Dedifferentiated amniotic fluid mesenchymal stem cell (primary cell): Measurements from ENCODE around the gene SNCB.

Experiments used
- DNase-seq: peaks from one replicate; pipeline ENCODE4 v3.0.0-alpha.2; 2016; ENCODE audit errors: extremely low spot score

SNCB gene

DNA sequence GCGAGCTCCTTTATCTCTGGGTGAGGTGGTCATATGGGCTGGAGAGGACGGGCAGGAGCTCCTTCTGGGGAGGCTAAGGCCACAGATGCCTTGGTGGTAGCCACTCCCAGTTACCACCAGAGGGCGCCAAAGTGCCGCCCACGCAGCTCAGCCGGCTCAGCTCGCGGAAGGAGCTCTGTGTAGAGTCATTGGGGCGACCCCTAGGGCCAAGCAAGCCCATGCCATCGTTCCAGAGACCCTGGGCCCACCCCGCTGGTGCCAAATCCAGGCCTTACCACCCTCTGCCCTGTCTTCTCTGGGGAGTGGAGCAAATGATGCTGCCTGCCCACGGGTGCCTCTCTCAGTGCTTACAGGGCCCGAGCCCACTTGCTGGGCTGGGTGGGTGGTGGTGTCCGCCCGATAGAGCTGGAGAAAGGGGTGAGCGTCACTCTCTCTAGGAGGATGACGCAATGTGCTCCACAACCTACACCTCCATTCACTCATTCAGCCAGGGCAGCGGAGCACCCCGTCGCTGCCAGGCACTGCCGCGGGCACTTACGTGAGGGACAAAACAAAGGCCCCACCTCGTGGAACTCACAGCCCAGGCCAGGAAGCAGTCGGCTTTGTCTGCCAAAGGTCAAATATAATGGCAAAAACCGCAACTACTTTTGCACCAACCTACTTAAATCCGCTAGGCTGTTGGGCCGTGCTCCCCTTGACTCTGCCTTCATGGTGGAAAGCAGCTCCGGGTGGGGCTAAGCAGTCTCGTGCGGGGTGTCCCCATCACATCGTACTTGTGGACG, 30.7 kb upstream of the SNCB start:
- peak; percentile 48 for DNase-seq

DNA sequence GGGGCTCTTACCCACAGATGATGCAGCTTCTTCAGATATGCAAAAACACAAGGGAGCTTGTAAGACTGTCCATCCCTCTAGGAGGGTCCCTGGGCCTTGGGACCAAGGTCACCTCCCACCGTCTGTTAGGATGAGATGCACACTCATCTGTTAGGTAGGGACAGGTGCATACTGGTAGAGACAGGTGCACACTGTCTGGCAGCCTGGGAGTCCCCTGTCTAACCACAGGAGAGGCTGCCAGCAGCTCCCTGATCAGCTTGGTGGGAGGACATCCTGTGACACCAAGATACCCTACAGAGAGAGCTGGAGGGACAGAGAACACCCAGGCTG, 30.2 kb upstream of the SNCB start:
- DNase-seq: no peak

DNA sequence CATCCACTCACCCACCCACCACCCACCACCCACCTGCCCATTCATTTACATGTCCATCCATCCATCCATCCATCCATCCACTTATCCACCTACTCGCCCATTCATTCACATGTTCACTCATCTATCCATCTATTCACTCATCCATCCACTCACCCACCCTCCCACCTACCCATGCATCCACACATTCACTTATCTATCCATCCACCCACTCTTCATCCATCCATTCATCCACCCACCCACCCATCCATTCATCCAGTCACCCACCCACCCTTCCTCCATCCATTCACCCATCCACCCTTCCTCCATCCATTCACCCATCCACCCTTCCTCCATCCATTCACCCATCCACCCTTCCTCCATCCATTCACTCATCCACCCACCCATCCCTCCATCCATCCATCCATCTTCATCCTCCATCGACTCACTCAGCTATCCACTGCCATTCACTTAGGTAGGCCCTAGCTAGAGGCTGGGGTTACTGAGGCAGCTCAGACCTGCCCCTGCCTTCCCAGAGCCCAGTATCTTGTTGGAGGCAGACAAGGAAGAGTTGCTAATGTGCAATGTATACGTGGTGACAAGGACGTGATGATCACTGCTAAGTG, 29.6 kb upstream of the SNCB start:
- DNase-seq: no peak

DNA sequence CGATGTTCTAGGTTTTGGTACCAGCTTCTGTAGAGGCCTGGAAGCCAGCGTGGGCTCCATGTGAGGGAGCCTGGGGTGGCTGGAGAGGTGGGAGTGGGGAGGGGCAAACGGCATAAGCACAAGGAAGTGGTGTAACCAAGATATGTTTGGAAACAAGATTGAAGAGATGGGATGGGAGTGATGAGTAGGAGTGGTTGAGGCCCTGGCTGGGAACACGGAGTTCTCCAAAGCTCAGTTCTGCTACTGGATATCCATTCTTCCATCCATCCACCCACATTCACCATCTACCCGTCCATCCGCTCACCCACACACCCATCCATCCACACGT, 29.1 kb upstream of the SNCB start:
- no peak for DNase-seq

DNA sequence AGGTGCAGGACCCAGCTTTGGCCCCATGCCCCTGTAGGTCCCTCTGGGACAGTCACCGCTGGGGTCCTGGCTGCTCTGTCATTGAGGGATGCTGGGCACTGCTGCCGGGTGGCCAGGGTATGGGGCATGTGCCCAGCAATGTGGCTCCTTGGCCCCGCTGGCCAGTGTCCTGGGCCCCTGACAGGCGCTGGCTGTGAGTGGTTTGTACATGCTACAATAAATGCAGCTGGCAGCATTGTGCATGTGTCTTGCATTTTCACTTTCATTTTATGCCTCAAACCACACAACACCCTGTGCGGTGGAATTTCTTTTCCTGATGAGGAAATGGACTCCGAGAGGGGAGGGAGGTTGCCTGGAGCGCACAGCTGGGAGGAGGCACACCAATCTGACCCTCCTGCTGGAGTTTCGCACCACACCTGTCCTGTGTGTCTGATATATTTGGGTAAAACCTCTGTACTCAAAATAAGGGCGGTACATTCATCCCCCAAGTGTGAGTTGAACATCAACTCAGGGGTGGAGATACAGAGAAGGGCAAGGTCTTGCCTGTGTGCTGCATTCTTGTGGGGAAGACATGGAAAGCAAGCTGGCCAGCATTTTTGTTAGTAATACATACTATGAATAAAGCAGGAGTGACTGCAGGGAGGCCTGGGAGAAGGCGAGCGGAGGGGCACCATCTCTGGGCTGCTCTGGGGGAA, 28.6 kb upstream of the SNCB start:
- no peak for DNase-seq

DNA sequence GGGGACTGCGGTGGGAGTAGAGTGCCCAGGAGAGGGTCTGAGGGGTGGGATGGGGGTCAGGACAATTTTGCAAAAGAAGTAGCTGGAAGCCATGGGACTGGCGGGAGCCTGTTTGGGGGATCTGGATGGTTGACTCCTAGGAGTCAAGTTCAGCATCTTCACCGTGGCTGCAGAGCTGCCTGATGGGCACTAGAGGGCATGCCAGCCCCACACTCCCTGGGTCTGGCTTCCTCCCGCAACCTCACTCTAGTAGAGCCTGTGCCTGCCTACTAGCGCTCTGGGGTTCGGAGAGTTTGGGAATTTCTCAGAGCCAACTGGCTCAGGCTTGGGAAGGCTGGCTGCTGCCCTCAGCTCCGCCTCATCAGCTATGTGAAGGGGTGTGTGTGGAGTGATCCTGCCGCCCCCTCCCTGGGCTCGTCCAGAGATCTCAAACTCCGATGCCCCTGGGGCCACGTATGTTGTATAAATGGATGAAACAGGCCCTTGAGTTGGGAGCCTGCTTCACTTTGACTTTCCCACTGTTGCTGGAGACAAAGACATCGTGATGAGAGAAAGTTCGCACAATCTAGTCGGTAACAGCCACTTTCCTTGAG, 27.8 kb upstream of the SNCB start:
- DNase-seq: peak; percentile 28

DNA sequence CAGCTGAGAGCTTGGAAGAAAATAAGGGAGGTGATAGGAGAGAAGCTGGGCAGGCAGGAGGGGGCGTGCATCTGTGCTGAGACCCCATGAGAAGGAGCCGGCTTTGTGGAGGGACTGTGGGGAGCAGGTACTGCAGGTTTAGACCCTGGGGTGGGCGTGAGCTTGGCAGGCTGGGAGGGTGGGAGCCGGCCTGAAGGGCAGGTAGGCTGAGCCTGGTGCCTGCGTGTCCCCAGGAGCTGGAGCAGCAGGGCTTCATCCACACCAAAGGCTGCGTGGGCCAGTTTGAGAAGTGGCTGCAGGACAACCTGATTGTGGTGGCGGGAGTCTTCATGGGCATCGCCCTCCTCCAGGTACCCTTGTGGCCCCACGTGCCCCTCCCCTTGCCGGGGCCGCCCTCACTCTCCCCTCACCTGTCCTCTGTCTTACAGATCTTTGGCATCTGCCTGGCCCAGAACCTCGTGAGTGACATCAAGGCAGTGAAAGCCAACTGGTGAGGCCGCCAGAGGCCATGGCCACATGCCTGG, 26.2 kb upstream of the SNCB start:
- no peak for DNase-seq

DNA sequence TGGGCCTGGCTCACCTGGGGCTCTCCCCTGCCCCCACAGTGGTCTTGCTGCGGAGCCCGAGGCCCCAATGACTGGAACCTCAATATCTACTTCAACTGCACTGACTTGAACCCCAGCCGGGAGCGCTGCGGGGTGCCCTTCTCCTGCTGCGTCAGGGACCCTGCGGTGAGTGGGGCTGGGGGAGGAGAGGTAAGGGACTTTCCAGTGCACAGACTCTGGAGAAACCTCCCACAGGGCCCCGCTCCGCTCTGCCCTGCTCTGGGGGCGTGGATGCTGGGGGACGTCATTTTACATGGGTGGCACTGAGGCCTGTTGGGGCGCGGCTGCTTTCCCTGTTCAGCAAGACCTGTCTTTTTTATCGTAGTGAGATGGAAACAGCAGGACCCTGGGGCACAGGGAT, 24.5 kb upstream of the SNCB start:
- DNase-seq: no peak

DNA sequence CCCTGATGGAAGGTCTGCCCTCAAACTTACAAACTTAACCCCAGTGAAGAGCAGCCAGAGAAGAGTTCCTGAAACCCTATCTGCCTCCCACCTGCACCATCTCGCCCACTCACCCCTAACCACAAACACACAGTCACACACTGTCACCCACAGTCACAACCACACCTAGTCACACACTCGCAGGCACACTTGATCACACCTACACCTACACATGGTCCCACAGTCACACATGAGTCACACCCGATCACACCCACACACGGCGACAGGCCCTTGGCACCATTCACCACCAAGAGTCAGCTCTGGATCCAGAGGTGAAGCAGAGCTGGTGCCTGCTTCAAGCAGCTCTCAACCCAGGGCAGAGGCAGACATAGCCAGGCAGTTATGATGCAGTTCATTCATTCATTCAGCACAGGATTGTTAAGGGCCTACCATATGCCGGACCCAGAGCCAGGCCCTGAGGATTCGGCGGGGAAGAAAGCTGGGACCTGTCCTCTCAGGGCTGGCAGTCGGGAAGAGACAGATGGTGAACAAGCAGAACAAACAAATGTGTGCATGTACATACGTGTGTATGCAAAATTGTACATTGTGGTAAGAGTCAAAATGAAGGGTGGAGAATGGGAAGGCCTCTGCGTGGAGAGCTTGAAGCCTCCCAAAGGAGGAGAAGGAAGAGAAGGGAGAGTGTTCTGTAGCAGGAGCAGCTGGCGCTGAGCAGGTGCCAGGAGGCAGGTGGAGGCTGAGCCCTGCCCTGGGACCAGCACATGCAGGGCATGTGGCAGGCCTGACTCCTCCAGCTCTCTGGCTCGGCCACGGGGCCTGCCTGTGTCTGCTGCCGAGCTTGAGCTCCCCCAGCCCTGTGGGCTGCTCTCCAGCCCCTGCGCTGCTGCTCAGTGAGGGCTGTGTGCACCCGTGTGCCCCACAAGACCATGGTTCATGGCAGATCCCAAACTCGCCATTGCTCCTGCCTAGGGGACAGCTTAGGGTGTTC, 23.4 kb upstream of the SNCB start:
- DNase-seq: no peak

DNA sequence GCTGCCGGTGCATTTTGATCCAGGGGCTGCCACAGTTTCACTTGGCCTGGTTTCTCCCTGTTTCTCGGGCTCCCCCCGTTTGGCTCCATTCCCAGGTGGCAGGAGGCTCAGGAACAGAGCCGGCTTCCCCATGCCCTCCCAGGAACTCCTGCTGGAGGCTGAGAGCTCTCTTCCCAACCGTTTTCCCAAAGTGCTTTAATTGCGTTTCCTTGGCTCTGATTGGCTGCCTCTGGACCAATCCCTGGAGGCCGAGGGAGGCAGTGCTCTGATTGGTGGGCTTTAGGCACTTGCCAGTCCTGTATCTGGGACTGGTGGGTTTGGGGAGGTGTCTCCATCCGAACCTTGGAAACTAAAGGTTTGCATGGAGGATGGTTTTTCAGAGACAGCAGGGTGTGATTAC, 21.8 kb upstream of the SNCB start:
- no peak for DNase-seq

DNA sequence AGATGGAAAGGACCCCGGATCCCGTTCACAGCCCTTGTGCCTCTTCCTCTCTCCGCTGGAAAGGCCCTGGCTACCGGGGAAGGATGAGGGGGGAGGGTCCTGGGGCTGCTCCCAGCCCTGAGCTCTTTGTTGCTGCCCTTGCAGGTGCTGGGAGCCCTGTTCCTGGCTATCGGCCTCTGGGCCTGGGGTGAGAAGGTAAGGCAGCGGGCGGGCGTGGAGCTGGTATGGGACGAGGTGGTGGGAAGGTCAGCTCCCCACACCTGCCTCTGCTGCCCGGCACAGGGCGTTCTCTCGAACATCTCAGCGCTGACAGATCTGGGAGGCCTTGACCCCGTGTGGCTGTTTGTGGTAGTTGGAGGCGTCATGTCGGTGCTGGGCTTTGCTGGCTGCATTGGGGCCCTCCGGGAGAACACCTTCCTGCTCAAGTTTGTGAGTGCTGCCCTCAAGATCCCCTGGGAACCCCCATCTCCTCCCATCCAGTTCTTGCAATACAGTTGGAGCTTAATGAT, 21.2 kb upstream of the SNCB start:
- no peak for DNase-seq

DNA sequence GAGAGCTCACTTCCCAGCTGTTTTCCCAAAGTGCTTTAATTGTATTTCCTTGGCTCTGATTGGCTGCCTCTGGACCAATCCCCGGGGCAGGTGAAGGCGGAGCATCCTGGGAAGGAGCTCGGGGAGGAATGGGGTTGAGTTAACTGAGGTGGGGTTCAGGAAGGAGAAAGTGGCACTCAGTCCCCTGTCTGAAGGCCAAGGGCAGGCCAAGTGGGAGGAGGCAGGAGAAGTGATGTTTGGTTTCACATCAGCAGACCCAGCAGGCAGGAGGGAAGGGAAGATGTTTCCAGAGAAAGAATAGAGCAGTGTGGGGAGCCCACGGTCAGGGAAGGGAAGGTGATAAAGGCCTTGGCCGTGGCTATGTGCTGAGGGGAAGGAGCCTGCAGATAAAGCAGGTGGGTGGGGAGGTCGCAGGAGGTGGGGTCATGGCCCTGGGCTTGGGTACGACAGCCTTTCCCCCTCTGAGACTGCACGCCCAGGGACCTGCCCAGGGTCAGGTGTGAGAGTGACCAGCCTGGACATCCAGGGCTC, 20.1 kb upstream of the SNCB start:
- DNase-seq: no peak

DNA sequence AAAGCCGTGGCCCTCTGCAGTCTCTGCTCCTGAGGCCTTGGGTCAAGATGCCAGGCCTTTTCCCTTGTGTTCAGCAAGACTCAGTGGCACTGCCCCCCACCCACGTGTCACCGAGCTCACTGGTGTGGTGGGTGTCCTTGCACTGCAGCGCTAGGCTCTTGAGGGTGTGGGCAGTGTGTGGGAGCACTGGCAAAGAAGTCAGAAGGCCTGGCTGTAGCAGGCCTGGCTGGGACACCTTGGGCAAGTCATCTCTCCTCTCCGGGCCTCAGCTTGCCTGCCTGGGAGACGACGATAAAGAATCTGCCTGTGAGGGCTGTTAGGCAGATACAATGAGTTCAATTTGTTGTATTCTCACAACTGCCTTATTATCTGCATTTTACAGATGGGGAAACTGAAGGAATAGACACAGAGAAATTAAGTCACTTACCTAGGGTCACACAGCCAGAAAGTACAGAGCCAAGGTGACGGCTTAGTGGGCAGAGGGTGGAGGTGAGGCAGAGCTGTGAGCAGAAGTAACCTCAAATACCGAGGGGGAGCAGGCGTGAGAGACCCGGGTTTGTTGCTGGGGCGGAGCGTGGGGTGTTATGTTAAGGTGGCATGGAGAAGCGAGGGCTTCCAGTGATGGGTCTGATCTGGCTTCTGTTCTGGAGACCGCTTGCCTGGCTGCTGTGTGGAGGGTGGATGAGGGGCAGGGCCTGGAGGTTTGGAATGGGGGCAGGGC, 18.3 kb upstream of the SNCB start:
- no peak for DNase-seq

DNA sequence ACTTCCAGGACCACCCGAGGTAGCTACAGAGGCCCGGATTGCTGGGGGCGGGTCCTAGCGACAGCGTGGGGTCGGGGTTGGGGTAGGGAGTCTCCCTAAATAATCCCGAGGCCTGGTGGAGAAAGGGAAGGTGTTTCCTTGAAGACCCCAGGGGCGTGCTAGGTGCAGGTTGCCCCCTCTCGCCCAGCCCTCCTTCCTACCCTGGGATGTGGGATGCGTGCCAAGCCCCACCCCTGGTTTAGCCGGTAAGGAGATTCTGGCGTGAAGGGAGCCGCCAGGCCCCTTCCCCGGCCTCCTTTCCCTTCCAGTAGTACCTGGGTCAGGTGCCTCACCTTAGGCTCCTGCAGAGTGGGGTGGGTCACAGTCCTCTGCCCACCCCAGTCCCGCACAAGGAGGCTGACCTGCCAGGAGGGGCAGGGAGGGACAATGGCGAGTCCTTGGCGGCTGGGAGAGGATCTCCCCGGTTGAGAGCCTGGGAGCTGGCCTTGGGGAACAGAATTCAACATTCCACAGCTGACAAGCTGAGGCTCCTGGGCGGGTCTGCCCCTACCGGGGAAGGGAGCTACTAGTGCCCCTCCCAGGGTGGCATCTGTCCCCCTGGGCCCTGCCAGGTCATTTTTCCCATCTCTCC, 17.6 kb upstream of the SNCB start:
- no peak for DNase-seq

DNA sequence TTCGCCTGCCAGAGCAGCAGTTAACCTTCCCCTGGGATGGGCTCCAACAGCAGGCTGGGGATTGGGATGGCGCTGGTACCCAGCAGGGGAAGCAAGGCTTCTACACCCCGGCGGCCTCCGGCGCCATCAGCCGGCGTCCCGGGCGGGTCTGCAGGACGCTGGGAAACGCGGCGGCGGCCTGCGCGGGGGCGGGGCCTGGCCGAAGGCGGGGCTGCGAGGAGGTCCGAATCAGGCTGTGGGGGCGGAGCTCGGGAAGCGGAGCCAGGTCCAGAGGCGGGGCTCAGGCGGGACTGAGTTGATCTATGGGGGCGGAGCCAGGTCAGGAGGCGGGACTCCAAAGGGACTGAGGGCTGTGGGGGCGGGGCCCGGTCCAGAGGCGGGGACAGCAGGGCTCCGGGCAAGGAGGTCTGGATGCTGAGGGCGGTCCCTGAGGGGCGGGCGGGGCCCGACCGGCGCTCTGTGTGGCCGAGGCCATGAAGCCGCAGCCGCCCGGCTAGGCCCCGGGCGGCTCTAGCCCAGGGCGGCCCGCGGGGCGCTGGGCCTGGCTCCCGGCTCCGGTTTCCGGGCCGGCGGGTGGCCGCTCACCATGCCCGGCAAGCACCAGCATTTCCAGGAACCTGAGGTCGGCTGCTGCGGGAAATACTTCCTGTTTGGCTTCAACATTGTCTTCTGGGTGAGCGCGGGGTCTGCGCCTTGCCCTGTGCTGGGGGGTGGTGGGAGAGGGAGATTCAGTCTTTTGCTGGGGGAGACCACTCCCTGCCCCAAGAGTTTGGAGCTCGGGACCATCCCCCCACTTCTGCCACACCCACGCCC, 16.9 kb upstream of the SNCB start, which contains the start of gene TSPAN17:
TSS of gene TSPAN17 (plus strand) at position 455 of the 813 bp plus-strand sequence. CDS start at position 587, 132 bp downstream.
- DNase-seq: peak; percentile 99

DNA sequence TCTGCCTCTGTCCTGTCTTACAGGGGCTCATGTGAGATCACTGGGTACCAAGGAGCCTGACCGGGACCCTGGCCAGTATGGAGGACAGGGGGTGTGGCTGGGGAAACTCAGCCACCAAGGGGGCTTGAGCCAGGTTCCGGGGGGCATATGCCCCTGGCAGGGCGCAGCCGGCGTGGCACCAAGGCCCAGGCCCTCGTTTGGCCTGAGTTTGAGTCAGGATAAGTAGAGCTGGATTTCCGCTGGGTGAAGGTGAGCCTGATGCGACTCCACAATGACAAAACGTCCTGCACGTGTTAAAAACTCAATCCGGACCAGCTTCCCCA, 16.3 kb upstream of the SNCB start:
- no peak for DNase-seq

DNA sequence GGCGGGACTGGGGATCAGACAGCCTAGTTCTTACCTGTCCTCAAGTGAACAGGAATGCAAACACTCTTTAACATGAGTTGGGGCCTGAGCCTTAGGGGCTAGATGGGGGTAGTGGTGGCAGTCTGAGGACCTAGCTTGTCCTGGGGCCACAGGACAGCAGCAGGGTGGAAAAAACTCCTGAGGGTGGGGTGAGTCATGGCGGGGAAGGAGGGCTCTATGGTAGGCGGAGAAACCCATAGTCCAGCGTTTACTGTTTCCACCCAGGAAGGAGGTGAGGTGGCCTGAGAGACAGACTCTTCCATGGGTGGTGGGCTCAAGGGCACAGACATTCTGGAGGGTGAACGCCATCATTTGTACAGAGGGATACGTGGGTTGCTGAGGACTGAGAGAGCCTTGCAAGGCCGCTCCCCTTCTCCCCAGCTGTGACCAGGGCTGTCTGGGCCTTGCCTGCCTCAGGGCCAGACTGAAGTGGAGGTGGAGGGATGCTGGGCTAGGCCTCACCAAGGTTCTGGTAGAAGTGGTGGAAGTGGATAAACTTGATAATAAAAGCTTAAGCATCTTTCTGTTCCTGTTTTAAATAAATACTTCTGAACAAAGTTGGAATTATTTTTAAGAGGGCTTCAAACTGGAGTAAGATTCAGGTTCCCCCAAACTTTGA, 15.8 kb upstream of the SNCB start:
- DNase-seq: no peak

DNA sequence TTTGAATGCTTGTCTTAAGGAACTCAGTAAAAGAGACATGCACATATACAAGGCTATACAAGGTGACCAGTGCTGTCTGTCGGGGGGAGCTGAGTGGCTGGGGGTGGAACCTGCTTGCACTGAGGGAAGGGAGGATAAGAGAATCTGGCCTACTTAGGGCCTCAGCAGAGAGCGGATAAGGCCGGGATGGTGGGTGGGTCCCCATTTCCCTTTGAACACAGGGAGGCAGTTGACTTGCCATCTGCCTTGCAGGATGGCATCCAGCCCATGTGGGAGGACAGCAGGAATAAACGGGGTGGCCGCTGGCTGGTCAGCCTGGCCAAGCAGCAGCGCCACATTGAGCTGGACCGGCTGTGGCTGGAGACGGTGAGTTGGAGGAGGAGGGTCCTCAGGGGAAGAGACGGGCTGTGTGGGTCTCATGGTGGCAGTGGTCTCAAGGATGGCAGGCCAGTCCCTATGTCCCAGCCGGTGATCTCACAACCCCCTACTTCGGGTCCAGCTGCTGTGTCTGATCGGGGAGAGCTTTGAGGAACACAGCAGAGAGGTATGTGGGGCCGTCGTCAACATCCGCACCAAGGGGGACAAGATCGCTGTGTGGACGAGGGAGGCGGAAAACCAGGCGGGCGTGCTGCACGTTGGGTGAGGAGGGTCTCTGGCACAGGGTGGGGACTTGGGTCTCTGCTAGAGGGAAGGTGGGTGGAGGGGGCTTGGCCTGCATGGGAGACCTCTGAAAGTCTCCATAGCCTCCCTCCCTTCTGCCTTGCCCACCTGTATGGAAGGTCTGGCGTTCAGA, 14.7 kb upstream of the SNCB start:
- no peak for DNase-seq
